HG03439 (cell line): ENCODE data around the gene ID3.

Experiments
- ATAC-seq: cut with Tn5 transposase; IDR thresholded peaks from one replicate; pipeline ENCODE4 v1.9.1; 2021; ENCODE audit warnings: mild to moderate bottlenecking, moderate library complexity; ENCODE audit not compliant: unreplicated experiment

ID3 gene

DNA sequence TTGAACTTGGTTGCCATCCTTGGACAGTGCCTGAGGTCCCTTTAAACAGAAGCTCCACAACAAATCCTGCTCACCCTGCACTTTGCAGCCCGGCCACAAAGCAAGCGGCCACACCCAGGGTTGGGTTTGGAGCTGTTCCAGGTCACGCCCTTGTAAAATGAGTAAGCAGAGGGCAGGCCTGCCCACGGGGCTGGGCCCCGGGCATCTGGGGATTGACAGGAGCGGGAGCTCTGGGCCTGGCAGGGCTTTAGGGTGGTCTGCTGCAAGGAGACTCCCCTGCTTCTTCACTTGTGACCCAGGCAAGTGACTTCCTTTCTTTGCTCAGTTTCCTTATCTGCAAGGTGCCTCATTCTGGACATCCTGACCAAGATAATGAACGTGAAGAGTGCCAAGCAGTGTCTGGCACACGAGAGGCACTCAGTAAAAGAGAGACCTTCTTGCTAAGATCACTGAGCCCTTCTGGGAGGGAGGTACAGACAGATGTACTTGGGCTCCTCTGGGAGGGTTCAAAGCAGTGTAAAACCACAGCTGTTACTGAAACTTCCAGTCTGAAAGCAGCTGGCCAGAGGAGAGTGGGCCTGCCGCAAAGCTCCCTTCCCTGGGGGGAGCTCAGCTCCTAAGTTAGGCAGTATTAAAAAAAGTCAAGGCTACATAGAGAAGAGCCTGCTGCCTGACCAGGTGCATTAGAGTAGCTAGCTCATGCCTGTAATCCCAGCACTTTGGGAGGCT, 30.9 kb downstream of the ID3 start:
- no peak for ATAC-seq

DNA sequence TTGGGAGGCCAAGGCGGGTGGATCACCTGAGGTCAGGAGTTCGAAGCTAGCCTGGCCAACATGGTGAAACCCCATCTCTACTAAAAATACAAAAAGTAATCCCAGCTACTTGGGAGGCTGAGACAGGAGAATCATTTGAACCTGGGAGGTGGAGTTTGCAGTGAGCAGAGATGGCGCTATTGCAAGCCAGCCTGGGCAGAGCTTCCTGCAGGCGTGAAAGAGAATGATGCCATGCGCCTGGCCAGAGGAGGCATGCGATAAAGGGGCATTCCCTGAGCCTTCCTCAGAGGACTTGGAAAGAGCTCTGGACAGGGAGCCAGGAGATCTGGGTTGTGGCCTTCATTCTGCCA, 31.4 kb downstream of the ID3 start:
- ATAC-seq: no peak

DNA sequence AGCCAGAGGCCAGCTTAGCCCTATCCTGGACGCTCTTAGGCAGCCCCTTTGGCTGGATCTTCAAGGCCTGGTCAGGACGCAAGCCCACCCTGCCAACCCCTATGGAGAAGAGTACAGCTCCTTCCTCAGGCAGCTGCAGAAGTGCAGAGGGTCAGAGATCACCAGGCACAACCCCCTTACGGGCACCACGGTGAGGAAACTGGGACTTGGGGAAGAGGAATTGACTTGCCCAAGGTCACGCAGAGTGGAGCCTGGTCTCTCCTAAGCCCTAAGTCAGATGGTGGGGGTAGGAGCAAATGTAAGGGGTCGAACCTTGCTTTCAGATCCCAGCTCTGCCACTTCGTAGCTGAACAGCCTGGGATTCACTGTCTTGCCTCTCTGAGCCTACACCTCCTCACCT, 31.9 kb downstream of the ID3 start:
- ATAC-seq: no peak

DNA sequence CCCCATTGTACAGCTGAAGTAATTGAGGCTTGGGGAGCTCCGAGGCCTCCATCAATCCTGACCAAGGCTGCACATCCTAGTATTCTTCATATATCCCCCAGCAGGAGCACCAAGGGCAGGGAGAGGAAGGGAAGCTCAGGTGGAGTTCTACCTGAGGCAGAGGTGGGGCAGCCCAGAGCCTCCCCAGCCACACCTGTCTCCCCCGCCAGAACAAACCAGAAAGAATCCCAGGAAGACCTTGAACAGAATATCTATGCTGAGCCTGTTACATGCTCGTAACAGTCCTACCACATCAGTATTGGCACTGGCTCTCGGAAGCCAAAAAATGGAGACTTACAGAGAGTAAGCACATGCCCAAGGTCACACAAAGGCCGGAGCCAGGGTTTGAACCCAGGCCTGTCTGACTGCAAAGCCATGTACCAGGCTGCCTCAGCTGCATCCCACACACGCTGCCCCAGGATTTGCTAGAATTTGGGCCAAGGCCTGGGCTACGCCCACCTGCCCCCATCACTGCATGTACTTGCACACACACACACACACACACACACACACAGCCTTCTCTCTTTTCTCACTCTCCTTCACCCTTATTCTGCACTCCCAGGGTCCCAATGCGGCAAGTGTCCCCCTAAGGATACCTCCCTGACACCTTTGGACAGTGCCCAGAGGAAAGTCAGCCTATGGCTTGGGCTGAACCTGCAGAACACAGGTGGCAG, 32.8 kb downstream of the ID3 start:
- no peak for ATAC-seq

DNA sequence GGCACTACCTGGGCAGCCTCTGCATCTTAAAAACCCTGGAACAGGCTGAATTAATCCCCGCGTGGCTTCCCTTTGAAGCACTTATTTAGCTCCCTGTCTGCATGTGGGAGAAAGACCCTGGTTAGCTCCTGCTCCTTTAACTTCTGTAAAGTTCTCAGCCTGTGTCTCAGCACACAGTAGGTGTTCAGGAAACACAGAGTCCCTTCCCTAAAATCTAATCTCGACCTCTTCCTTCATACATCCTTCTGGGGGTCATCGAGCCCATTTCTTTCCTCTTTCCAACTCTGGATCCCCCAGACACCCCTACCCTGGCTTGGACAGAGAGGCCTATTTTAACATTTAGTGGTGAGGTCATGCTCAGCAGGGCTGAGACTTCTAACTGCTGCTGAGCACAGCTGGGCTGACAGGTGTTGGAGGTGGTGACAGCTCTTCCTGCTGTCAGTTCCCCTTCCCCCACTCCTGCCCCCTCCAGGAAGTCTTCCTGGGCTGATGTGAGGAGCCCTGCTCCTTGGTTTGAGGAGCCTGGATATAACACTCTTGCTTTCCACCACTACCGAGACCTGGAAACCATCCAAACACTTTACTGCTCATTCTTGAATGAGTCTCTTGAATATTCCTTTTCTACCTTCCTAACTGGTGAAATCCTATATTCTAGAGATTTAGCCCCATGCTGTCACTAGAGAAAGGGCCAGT, 33.6 kb downstream of the ID3 start:
- no peak for ATAC-seq

DNA sequence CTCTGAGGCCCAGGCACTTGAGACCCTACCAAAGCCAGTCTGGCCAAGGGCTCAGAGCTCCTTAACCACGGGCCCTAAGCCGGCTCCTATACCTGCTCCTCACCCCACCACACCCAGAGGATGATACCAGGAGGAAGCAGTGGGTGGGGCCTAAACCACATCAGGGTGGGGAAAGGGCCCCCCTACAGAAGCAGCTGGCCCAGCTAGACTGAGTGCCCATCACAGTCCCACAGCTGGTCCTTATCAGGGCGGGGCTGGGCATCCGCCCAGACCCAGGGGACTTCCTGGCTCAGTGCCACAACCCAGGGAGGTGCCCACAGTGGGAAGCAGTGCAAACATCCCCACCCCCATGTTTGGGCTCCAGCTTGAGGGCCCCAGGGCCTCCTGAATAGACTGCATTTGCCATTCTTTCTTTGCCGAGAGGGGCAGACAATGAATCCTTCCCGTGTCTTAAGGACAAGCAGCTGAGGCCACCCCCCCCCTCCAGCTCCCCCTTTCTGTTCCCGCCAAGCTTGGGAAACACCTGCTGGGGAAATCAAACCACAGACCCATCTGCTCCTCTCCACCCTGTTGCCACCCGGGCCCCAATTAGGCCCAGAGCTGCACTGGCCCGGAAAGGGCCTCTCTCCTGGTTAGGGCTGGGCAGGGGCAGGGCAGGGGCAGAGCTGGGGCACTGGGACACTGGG, 34.4 kb downstream of the ID3 start:
- no peak for ATAC-seq

DNA sequence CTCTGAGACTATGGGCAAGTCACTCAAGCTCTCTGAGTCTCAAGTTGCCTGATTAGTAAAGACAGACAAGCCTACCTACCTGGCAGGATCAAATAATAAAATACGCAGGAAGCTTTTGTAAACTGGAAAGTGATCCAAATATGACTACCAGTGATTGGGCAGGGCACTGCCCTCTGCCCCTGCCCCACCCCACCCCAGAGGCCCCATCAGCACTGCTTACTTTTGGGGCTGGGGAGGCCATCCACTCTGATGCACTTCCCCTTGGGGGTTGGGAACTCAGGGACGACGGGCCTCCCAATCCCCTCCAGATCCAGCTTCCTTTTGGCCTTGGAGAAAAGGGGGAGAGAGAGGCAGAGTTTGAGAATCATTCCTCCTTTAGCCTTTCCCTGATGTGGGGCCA, 35.1 kb downstream of the ID3 start:
- no peak for ATAC-seq

DNA sequence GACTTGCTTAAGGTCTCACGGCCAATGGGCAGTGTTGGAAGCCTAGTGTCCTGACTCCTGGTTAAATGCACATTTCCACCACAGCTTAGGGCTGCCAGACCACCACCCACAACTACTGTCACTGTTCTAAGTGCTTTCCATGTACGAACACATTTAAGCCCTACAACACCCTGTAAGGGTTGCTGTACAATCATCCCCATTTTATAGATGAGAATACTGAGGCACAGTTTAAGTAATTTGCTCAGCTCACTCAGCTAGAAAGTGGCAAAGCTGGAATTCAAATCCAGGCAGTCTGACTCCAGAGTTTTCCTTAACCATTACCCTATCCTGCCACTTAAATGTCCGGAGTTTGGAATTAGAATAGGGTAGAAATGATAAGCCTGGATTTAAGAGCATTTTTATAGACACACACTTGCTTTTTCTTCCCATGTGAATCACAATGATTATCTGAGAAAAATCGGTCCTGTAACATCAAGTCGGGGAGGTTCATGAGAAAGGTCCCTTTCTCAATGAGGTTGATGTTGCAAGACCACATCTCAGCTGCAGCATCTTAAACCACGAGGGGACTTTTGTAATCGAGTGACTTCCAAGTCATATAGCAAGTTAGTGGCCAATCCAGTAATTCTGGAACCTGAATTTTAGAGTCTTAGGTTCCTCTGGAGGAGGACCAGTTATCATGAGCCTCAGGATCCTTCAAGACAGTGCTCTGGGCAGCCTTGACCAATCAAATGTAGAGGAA, 36.9 kb downstream of the ID3 start:
- no peak for ATAC-seq

DNA sequence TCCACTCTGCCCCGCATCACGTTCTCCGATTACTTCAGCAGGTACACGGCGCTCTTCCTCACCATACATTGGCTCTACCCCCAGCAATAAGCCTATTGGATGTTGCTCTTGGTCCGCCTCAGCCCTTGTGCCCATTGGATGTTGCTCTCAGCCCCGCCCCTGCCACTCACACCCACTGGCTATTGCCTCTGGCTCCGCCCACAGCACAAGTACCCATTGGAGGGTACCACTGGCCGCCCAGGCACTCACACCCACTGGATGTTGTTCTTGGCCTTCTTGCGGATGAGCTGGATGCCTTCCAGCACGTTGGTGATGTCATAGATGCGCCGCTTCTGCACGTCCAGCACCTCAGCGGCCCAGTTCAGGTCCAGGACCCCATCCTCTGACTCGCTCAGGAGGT, 37.7 kb downstream of the ID3 start:
- ATAC-seq: no peak

DNA sequence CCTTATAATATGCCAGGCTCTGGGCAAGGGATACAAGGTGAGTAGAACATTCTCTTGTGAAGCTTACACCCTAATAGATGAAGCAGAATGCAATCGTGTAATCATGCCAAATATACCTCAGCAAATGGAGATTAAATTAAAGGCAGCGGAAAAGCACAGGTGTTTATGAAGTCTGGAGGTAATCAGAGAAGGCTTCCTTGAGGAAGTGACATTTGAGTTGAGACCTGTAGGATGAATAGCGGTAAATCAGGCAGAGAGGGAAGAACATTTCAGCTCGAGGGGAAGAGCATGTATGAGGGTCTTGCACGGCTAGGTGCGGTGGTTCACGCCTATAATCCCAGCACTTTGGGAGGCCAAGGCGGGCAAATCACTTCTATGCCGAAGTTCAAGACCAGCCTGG, 41.7 kb downstream of the ID3 start:
- ATAC-seq: no peak

DNA sequence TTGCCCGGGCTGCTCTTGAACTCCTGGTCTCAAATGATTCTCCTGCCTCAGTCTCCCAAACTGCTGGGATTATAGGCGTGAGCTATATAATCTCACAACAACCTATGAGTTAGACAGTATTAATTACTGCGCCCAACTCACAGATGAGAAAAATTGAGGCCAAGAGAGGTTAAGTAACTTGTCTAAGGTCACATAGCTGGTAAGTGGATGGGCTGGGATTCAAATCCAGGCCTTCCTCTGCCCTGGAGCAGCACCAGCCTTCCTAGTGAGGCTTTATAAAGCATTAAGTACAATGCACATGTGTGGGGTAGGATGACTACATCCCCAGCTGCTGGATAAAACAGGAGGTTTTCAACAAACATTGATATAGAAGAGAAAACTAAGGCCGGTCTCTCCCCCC, 43.4 kb downstream of the ID3 start:
- ATAC-seq: no peak

DNA sequence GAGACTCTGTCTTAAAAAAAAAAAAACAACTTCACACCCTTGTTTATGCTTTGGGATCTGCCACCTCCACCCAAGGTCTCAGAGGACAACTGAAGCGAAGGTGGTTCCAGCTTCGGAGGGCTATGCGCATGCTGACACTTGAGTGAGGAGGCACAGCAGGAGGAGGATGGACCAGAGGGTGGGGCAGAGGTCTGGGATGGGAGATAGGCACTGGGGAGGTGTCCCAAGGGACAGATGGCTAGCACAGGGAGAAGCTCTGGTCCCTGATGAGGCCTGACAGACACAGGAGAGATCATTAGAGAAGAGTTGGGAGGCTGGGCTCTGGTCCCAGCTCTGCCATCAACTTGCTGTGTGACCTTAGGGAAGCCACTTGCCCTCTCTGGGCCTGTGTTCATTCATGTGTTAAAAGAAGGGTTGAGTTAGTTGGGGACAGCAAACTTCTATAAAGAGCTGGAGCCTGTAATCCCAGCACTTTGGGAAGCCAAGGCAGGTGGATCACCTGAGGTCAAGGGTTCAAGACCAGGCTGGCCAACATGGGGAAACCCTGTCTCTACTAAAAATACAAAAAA, 45.1 kb downstream of the ID3 start:
- ATAC-seq: no peak

DNA sequence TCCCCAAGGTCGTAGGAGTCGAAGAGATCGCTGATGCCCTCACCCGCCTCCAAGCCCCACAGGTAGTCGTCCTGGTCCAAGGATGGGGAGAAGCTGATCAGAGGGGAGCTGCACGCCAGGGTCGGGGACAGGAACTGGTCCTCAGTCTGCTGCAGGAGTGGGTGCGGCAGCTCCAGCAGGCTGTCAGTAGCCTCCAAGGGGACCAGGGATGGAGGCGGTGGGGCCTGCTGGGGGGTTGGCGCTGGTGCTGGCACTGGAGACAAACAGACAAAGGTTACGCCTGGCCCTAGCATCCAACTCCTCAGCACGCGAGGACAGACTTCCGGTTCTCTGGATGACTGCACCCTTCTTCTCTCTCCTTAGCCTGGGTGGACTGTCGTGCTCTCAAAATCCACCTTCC, 49.4 kb downstream of the ID3 start:
- ATAC-seq: no peak
